Erythroblast (primary cell): Measurements from ENCODE around the gene GRB14.

Experiments used
- DNase-seq, 2 experiments: peaks; one replicate each; lab custom pipeline; 2025; lab: John Stamatoyannopoulos, UW
- GATA1 ChIP-seq: IDR thresholded peaks from 2 replicates; pipeline ENCODE4 v1.6.1; 2011; ENCODE audit warnings: low read depth, mild to moderate bottlenecking, control low read depth, low read length, moderate library complexity
- POLR2A ChIP-seq: IDR thresholded peaks from 2 replicates; pipeline ENCODE4 v1.6.1; 2011; ENCODE audit warnings: mild to moderate bottlenecking, low read length

Gene GRB14

GRCh38 chr2:164593959-164594358 is 27.3 kb downstream of the GRB14 start:
- TF ChIP-seq POLR2A (no peak), GATA1 (no peak)
- DNase-seq, result no peak

- no peak for TF ChIP-seq GATA1
- TF ChIP-seq POLR2A, result no peak
These were observed 27.7 kb downstream of the GRB14 start for GRCh38 chr2:164593541-164593940.

GRCh38 chr2:164589522-164589921 is 31.8 kb downstream of the GRB14 start:
- TF ChIP-seq POLR2A, result no peak
- TF ChIP-seq GATA1, result no peak
- DNase-seq, result no peak

More at GRCh38 chr2:164593541-164593940, 27.7 kb downstream of the GRB14 start:
- DNase-seq, result no peak

GRCh38 chr2:164581050-164581449 is 40.2 kb downstream of the GRB14 start:
- no peak for TF ChIP-seq GATA1
- no peak for TF ChIP-seq POLR2A
- DNase-seq, result no peak

- DNase-seq, result no peak
- no peak for TF ChIP-seq GATA1
- TF ChIP-seq POLR2A, result no peak
These were observed 46.4 kb downstream of the GRB14 start for GRCh38 chr2:164574931-164575330.

GRCh38 chr2:164570475-164570874 is 50.8 kb downstream of the GRB14 start:
- no peak for TF ChIP-seq GATA1
- TF ChIP-seq POLR2A, result no peak
- DNase-seq, result no peak

- DNase-seq, result no peak
- TF ChIP-seq GATA1, result no peak
- no peak for TF ChIP-seq POLR2A
These were observed 51.9 kb downstream of the GRB14 start for GRCh38 chr2:164569378-164569777.

- no peak for DNase-seq
- no peak for TF ChIP-seq POLR2A
- no peak for TF ChIP-seq GATA1
These were observed 53.0 kb downstream of the GRB14 start for GRCh38 chr2:164568317-164568716.

- no peak for TF ChIP-seq POLR2A
- TF ChIP-seq GATA1, result no peak
- DNase-seq, result no peak
These were observed 53.8 kb downstream of the GRB14 start for GRCh38 chr2:164567335-164567989.

GRCh38 chr2:164565359-164565758 is 55.9 kb downstream of the GRB14 start:
- TF ChIP-seq GATA1, result no peak
- no peak for TF ChIP-seq POLR2A
- no peak for DNase-seq

- no peak for TF ChIP-seq POLR2A
- no peak for TF ChIP-seq GATA1
- no peak for DNase-seq
These were observed 58.6 kb downstream of the GRB14 start for GRCh38 chr2:164562666-164563065.

- no peak for DNase-seq
These were observed 59.3 kb downstream of the GRB14 start for GRCh38 chr2:164561991-164562390.

GRCh38 chr2:164561416-164561815 is 59.9 kb downstream of the GRB14 start:
- no peak for TF ChIP-seq POLR2A
- TF ChIP-seq GATA1, result no peak
- DNase-seq, result no peak

More at GRCh38 chr2:164561991-164562390, 59.3 kb downstream of the GRB14 start:
- TF ChIP-seq POLR2A (no peak), GATA1 (no peak)

- no peak for DNase-seq
- no peak for TF ChIP-seq POLR2A
- TF ChIP-seq GATA1, result no peak
These were observed 60.4 kb downstream of the GRB14 start for GRCh38 chr2:164560902-164561301.

- DNase-seq, result peak in 1 of 2 experiments; percentile 33
- TF ChIP-seq POLR2A (no peak), GATA1 (no peak)
These were observed 61.0 kb downstream of the GRB14 start for GRCh38 chr2:164560181-164560792.

GRCh38 chr2:164558450-164558849 is 62.8 kb downstream of the GRB14 start:
- no peak for DNase-seq
- TF ChIP-seq POLR2A (no peak), GATA1 (no peak)
